GM21423 (cell line): ENCODE results near the gene SIAH2.
"Not testable (repeated sequence)": the region's sequence is repeated elsewhere in the genome, so short reads cannot be mapped to it uniquely, and the experiment has no call there.

Experiments
- ATAC-seq: cut with Tn5 transposase; IDR thresholded peaks from one replicate; pipeline ENCODE4 v1.9.1; 2021; ENCODE audit warnings: mild to moderate bottlenecking, moderate library complexity; ENCODE audit not compliant: unreplicated experiment

SIAH2 gene

GRCh38 chr3:150763122-150763840, at the start of gene SIAH2:
Gene SIAH2 (minus strand): TSS chr3:150763169. CDS start chr3:150762849, 320 bp downstream.
- peak; percentile 55 for ATAC-seq

- no peak for ATAC-seq
These were observed 49.0 kb upstream of the SIAH2 start for GRCh38 chr3:150811984-150812383.

GRCh38 chr3:150810641-150811040, 47.7 kb upstream of the SIAH2 start:
- no peak for ATAC-seq

- ATAC-seq: no peak
These were observed 43.3 kb upstream of the SIAH2 start for GRCh38 chr3:150806185-150806835.

GRCh38 chr3:150805354-150805753, 42.4 kb upstream of the SIAH2 start:
- ATAC-seq: no peak

GRCh38 chr3:150803440-150803985, 40.5 kb upstream of the SIAH2 start:
- ATAC-seq: no peak

GRCh38 chr3:150800722-150801121, 37.8 kb upstream of the SIAH2 start:
- no peak for ATAC-seq

- ATAC-seq: no peak
These were observed 35.2 kb upstream of the SIAH2 start for GRCh38 chr3:150798122-150798618.

GRCh38 chr3:150797155-150797554, 34.2 kb upstream of the SIAH2 start:
- ATAC-seq: no peak

- ATAC-seq: not testable (repeated sequence)
These were observed 33.6 kb upstream of the SIAH2 start for GRCh38 chr3:150796527-150796926.

GRCh38 chr3:150793641-150794040, 30.7 kb upstream of the SIAH2 start:
- no peak for ATAC-seq

GRCh38 chr3:150790629-150791028, 27.7 kb upstream of the SIAH2 start:
- no peak for ATAC-seq

- no peak for ATAC-seq
These were observed 26.5 kb upstream of the SIAH2 start for GRCh38 chr3:150789451-150789850.

GRCh38 chr3:150787741-150788370, 24.9 kb upstream of the SIAH2 start:
- ATAC-seq: no peak

GRCh38 chr3:150786791-150787190, 23.8 kb upstream of the SIAH2 start:
- ATAC-seq: no peak

GRCh38 chr3:150784747-150785125, 21.8 kb upstream of the SIAH2 start:
- no peak for ATAC-seq

- no peak for ATAC-seq
These were observed 21.2 kb upstream of the SIAH2 start for GRCh38 chr3:150783920-150784746.

- ATAC-seq: no peak
These were observed 20.3 kb upstream of the SIAH2 start for GRCh38 chr3:150783316-150783715.

GRCh38 chr3:150779402-150779858, 16.5 kb upstream of the SIAH2 start:
- ATAC-seq: no peak

- ATAC-seq: no peak
These were observed 15.9 kb upstream of the SIAH2 start for GRCh38 chr3:150778793-150779401.
